ENCODE data around the gene MCM10. TPM values are rescaled to one million over a fixed set of nuclear protein-coding genes. Genes with fewer than 3 reads are reported as not detected.

MCM10 gene
- total and polyA plus RNA-seq, 2 experiments from 2014 or later = 3.1 to 3.6 TPM

- Histone ChIP-seq H3K9me2 (replicated peaks; ENCODE audit: insufficient read depth) (no peaks in the 10 kb centered on the region), H4K20me1 (ENCODE audit: insufficient read depth, poor library complexity, severe bottlenecking) (no peaks in the 10 kb centered on the region), H3K4me2 (no peak overlapping the region), H2AFZ (no peak overlapping the region), H3K9me3 (ENCODE audit: low read depth) (no peaks in the 10 kb centered on the region), H3K4me1 (ENCODE audit: insufficient read depth) (no peaks in the 10 kb centered on the region), H3K27me3 (no peaks in the 10 kb centered on the region), H3K4me3 (no peak overlapping the region), H3K79me2 (no peaks in the 10 kb centered on the region), H3K27ac (no peak overlapping the region), H3K36me3 (replicated peaks; ENCODE audit: insufficient read depth, low read depth) (no peaks in the 10 kb centered on the region)
- WGBS (ENCODE audit: low lambda C conversion rate, missing lambda C conversion rate) = 82% methylated on average over 5 of the region's 5 CpGs
- TF ChIP-seq EZH2phosphoT487 (IDR thresholded peaks at IDR 0.05; ENCODE audit: low read depth, severe bottlenecking, unreplicated experiment) = no peak
- TF ChIP-seq CTCF (IDR thresholded peaks at IDR 0.05; ENCODE audit: poor library complexity) = peak; percentile 77
- TF ChIP-seq EZH2 (IDR thresholded peaks at IDR 0.05; ENCODE audit: borderline replicate concordance) = no peak
- DNase-seq (ENCODE audit: low spot score) = peak; percentile 61
These were observed 45.4 kb downstream of the MCM10 start for GRCh38 chr10:13206546-13207443.

- Histone ChIP-seq H3K4me3 (no peak overlapping the region), H3K9me3 (ENCODE audit: low read depth) (no peaks in the 10 kb centered on the region), H3K4me1 (ENCODE audit: insufficient read depth) (no peaks in the 10 kb centered on the region), H3K79me2 (no peaks in the 10 kb centered on the region), H3K4me2 (no peak overlapping the region), H3K27me3 (no peaks in the 10 kb centered on the region), H3K9me2 (replicated peaks; ENCODE audit: insufficient read depth) (no peaks in the 10 kb centered on the region), H2AFZ (no peak overlapping the region), H3K36me3 (replicated peaks; ENCODE audit: insufficient read depth, low read depth) (no peaks in the 10 kb centered on the region), H3K27ac (no peak overlapping the region), H4K20me1 (ENCODE audit: insufficient read depth, poor library complexity, severe bottlenecking) (no peaks in the 10 kb centered on the region)
- 71% methylated on average over 7 of the region's 7 CpGs for WGBS (ENCODE audit: low lambda C conversion rate, missing lambda C conversion rate)
- TF ChIP-seq EZH2phosphoT487 (IDR thresholded peaks at IDR 0.05; ENCODE audit: low read depth, severe bottlenecking, unreplicated experiment) (no peak), CTCF (IDR thresholded peaks at IDR 0.05; ENCODE audit: poor library complexity) (no peak), EZH2 (IDR thresholded peaks at IDR 0.05; ENCODE audit: borderline replicate concordance) (no peak)
- DNase-seq (ENCODE audit: low spot score) = no peak
These were observed 51.8 kb downstream of the MCM10 start for GRCh38 chr10:13213163-13213562.

- H3K9me3 ChIP-seq (ENCODE audit: low read depth) = no peaks in the 10 kb centered on the region
- no peaks in the 10 kb centered on the region for H3K27me3 ChIP-seq
- H4K20me1 ChIP-seq (ENCODE audit: insufficient read depth, poor library complexity, severe bottlenecking) = no peaks in the 10 kb centered on the region
- no peak overlapping the region for H3K4me2 ChIP-seq
- H3K36me3 ChIP-seq (replicated peaks; ENCODE audit: insufficient read depth, low read depth) = no peaks in the 10 kb centered on the region
- H3K4me3 ChIP-seq = no peak overlapping the region
- H3K9me2 ChIP-seq (replicated peaks; ENCODE audit: insufficient read depth) = no peaks in the 10 kb centered on the region
- no peak overlapping the region for H2AFZ ChIP-seq
- no peak overlapping the region for H3K27ac ChIP-seq
- no peak for DNase-seq (ENCODE audit: low spot score)
- no peak for TF ChIP-seq EZH2phosphoT487 (IDR thresholded peaks at IDR 0.05; ENCODE audit: low read depth, severe bottlenecking, unreplicated experiment)
- TF ChIP-seq CTCF (IDR thresholded peaks at IDR 0.05; ENCODE audit: poor library complexity) = no peak
- no peak for TF ChIP-seq EZH2 (IDR thresholded peaks at IDR 0.05; ENCODE audit: borderline replicate concordance)
- WGBS (ENCODE audit: low lambda C conversion rate, missing lambda C conversion rate) = 95% methylated on average over 4 of the region's 4 CpGs
- no peaks in the 10 kb centered on the region for H3K79me2 ChIP-seq
- no peaks in the 10 kb centered on the region for H3K4me1 ChIP-seq (ENCODE audit: insufficient read depth)
These were observed 57.5 kb downstream of the MCM10 start for GRCh38 chr10:13218878-13219277.
